ENCODE measurements around the gene METTL25. TPM values are rescaled to one million over a fixed set of nuclear protein-coding genes. Genes with fewer than 3 reads are reported as not detected.

METTL25 gene
- total RNA-seq, 1 donor from 2014 or later = 8.0 TPM

DNA sequence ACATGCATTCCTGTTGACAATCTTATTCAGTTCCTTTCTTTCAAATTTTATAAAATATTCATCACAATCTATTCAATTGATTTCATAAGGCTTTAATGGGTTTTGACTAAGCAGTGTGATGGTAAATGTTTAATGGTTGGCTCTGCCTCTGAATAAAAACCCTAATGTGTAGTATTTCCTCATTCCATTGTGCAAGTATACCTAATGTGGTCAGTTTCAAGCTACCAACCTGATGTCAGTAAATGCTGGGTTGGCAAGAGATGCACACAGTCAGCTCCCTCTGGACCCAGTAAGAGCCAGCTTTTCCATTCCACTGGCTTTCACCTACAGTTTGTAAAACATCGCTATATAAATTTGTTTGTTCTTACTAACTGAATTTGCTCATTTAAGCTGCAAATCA, 53.9 kb downstream of the METTL25 start:
- no peak overlapping the region for H3K4me3 Mint-ChIP-seq
- TF ChIP-seq, protein P1, sequence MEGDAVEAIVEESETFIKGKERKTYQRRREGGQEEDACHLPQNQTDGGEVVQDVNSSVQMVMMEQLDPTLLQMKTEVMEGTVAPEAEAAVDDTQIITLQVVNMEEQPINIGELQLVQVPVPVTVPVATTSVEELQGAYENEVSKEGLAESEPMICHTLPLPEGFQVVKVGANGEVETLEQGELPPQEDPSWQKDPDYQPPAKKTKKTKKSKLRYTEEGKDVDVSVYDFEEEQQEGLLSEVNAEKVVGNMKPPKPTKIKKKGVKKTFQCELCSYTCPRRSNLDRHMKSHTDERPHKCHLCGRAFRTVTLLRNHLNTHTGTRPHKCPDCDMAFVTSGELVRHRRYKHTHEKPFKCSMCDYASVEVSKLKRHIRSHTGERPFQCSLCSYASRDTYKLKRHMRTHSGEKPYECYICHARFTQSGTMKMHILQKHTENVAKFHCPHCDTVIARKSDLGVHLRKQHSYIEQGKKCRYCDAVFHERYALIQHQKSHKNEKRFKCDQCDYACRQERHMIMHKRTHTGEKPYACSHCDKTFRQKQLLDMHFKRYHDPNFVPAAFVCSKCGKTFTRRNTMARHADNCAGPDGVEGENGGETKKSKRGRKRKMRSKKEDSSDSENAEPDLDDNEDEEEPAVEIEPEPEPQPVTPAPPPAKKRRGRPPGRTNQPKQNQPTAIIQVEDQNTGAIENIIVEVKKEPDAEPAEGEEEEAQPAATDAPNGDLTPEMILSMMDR (conservative IDR thresholded peaks at IDR 0.05) = no peak
- no peaks in the 10 kb centered on the region for H3K27me3 Mint-ChIP-seq (ENCODE audit: low read depth)
- no peak overlapping the region for H3K27ac Mint-ChIP-seq (ENCODE audit: unreplicated experiment)
- no peaks in the 10 kb centered on the region for H3K9me3 Mint-ChIP-seq
- H3K4me1 Mint-ChIP-seq = no peaks in the 10 kb centered on the region
- no peak for DNase-seq (ENCODE audit: low read depth, low spot score)
- H3K36me3 Mint-ChIP-seq (ENCODE audit: low read depth) = no peaks in the 10 kb centered on the region

DNA sequence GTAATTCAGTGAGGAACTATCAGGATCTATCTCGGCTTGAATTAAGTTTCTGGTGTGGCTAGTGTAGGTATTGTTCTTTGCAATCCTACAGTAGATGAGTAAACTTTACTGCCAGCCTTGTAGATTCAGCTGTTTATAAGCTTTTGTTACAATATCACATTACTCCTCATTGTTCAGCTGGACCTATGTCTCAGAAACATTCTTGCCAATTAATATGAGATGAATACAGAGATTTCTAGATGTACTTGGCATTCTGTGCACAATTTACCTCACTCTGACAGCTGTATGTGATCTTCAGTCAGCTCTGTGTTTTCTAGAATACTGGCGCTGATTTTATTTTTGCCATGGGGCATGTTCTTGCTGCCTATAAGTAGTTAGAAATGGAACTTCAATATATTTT, 55.7 kb downstream of the METTL25 start:
- no peak for DNase-seq (ENCODE audit: low read depth, low spot score)
- Mint-ChIP-seq H3K36me3 (ENCODE audit: low read depth) (no peaks in the 10 kb centered on the region), H3K9me3 (no peaks in the 10 kb centered on the region), H3K27ac (ENCODE audit: unreplicated experiment) (no peak overlapping the region), H3K4me1 (no peaks in the 10 kb centered on the region), H3K27me3 (ENCODE audit: low read depth) (no peaks in the 10 kb centered on the region), H3K4me3 (no peak overlapping the region)
- TF ChIP-seq, protein P1 (conservative IDR thresholded peaks at IDR 0.05) = no peak

DNA sequence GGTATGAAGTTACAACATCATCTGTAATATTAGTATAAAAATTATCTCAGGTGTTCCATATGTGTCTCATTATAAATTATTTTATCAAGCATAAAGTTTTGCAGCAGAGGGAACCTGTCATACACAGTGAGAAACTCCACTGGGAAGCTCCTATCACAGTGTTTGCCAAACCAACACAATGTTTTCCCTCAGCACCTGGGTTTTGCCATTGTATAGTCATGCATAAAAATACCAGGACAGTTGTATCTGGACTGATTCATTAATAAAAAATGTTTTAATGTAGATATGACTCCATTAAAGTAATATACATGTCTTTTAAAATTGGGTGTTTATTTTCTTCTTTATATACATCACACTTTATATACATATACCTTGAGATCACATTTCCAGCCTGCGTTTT, 56.6 kb downstream of the METTL25 start:
- no peak overlapping the region for H3K27ac Mint-ChIP-seq (ENCODE audit: unreplicated experiment)
- DNase-seq (ENCODE audit: low read depth, low spot score) = no peak
- no peaks in the 10 kb centered on the region for H3K9me3 Mint-ChIP-seq
- no peak overlapping the region for H3K4me3 Mint-ChIP-seq
- no peaks in the 10 kb centered on the region for H3K36me3 Mint-ChIP-seq (ENCODE audit: low read depth)
- no peaks in the 10 kb centered on the region for H3K27me3 Mint-ChIP-seq (ENCODE audit: low read depth)
- TF ChIP-seq, protein P1 (conservative IDR thresholded peaks at IDR 0.05) = no peak
- H3K4me1 Mint-ChIP-seq = no peaks in the 10 kb centered on the region

DNA sequence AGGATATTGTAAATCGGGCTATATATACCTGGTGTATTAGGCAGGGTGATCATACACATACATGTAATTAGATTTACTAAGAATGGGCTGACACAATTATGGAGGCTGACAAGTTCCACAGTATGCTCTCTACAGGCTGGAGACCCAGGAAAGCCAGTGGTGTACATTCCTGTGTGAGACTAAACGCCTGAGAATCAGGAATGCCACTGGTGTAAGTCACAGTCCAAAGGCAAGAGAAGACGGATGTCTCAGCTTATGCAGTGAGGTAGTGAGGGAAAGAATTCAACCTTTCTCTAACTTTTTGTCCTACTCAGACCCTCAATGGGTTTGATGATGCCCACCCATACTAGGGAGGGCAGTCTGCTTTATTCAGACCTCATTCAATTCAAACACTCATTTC, 57.1 kb downstream of the METTL25 start:
- no peaks in the 10 kb centered on the region for H3K36me3 Mint-ChIP-seq (ENCODE audit: low read depth)
- TF ChIP-seq, protein P1 (conservative IDR thresholded peaks at IDR 0.05) = no peak
- H3K4me3 Mint-ChIP-seq = no peak overlapping the region
- DNase-seq (ENCODE audit: low read depth, low spot score) = no peak
- H3K27ac Mint-ChIP-seq (ENCODE audit: unreplicated experiment) = no peak overlapping the region
- no peaks in the 10 kb centered on the region for H3K9me3 Mint-ChIP-seq
- H3K27me3 Mint-ChIP-seq (ENCODE audit: low read depth) = no peaks in the 10 kb centered on the region
- H3K4me1 Mint-ChIP-seq = no peaks in the 10 kb centered on the region

DNA sequence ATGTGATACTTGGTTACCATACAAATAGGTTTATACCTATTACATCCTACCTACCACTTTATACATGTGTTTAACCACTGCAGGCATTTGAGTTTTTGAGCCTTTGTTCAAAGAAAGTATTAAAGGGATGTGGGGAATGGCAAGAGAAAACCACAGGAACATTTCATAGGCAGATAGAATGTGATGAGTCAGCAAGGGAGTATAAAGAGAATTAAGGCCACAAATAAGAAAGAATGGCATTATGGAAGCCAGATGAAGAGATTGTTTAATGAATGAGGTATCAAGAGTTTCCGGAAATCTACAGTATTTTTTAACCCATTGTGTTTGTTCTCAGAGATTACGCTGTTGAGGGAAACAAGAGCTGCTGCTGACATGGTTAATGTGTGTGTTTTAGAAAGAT, 66.9 kb downstream of the METTL25 start:
- Mint-ChIP-seq H3K27me3 (ENCODE audit: low read depth) (no peaks in the 10 kb centered on the region), H3K4me1 (no peaks in the 10 kb centered on the region), H3K36me3 (ENCODE audit: low read depth) (peaks cover 3% of the 10 kb centered on the region), H3K4me3 (no peak overlapping the region), H3K27ac (ENCODE audit: unreplicated experiment) (no peak overlapping the region), H3K9me3 (no peaks in the 10 kb centered on the region)
- TF ChIP-seq, protein P1 (conservative IDR thresholded peaks at IDR 0.05) = no peak
- DNase-seq (ENCODE audit: low read depth, low spot score) = no peak

DNA sequence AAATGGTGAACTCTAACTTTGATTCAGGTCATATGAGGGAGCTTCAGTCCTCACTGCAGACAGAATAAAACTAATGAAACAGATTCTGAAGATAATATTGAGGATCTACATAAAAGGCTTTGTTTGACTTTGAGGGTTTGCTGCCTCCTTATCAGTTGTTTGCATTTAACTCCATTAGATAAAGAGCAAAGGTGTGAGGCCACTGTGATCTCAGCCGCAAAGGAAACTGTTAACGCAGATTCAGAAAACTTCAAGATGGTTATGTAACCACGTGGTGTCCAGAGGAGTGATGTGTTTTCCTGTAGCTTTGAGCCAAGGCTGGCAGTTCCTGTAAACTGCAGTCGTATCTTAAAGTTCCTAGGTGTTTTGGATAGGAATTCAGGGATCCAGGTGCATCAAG, 67.8 kb downstream of the METTL25 start:
- TF ChIP-seq, protein P1 (conservative IDR thresholded peaks at IDR 0.05) = no peak
- H3K36me3 Mint-ChIP-seq (ENCODE audit: low read depth) = peaks cover 3% of the 10 kb centered on the region
- no peaks in the 10 kb centered on the region for H3K4me1 Mint-ChIP-seq
- no peak overlapping the region for H3K4me3 Mint-ChIP-seq
- no peaks in the 10 kb centered on the region for H3K9me3 Mint-ChIP-seq
- H3K27me3 Mint-ChIP-seq (ENCODE audit: low read depth) = no peaks in the 10 kb centered on the region
- DNase-seq (ENCODE audit: low read depth, low spot score) = no peak
- H3K27ac Mint-ChIP-seq (ENCODE audit: unreplicated experiment) = no peak overlapping the region
